Vagina (tissue), 2 donors: ENCODE measurements around the gene NRG2. TPM values are rescaled to one million over a fixed set of nuclear protein-coding genes. Genes with fewer than 3 reads are reported as not detected.

ENCODE experiments used
- DNase-seq, 2 donors: peaks; one replicate each; pipeline ENCODE4 v3.0.0-alpha.2; 2017; ENCODE audit errors: extremely low spot score in 2 of 2
- H3K27ac ChIP-seq: fragments of 200-600 bp; sonication (generic); one replicate; pipeline ENCODE4 v1.5.1; 2019
- H3K27me3 ChIP-seq: fragments of 200-600 bp; sonication (generic); one replicate; pipeline ENCODE4 v1.5.1; 2019
- H3K36me3 ChIP-seq, 2 donors: fragments of 200-600 bp; sonication (generic); one replicate each; pipeline ENCODE4 v1.5.1; 2017 to 2019
- H3K4me1 ChIP-seq: fragments of 200-600 bp; sonication (generic); one replicate; pipeline ENCODE4 v1.5.1; 2019
- H3K4me3 ChIP-seq, 2 donors: fragments of 200-600 bp; sonication (generic); 1 replicate in 1 of 2; 2 replicates in 1 of 2; pipeline ENCODE4 v1.5.1; 2016 to 2019
- H3K9me3 ChIP-seq: fragments of 200-600 bp; sonication (generic); one replicate; pipeline ENCODE4 v1.5.1; 2019
- CTCF ChIP-seq, 3 experiments: fragments of 450-650 bp in 2 of 3; fragments of 200-600 bp in 1 of 3; sonication (generic) in 1 of 3; IDR thresholded peaks; one replicate each; pipeline ENCODE4 v1.5.1; 2017 to 2019; ENCODE audit warnings: antibody characterized with exemption in 3 of 3, mild to moderate bottlenecking in 2 of 3, moderate library complexity in 2 of 3
- POLR2A ChIP-seq, 2 donors: fragments of 450-650 bp; IDR thresholded peaks; one replicate each; pipeline ENCODE4 v1.6.1; 2017; ENCODE audit warnings: antibody characterized with exemption in 2 of 2, mild to moderate bottlenecking in 2 of 2, moderate library complexity in 2 of 2
- POLR2AphosphoS5 ChIP-seq, 2 donors: sonication (generic); formaldehyde crosslinking; IDR thresholded peaks; one replicate each; pipeline ENCODE4 v1.9.0; 2017; ENCODE audit warnings: antibody characterized with exemption in 2 of 2, mild to moderate bottlenecking in 2 of 2, low read depth in 1 of 2; ENCODE audit not compliant: insufficient read depth in 1 of 2
- intact Hi-C: fragments of 100-400 bp; cut with DNase I; formaldehyde crosslinking; loops from one replicate; pipeline ENCODE4 v1.15.1; 2023
- total RNA-seq: library from RNA; depleted of rRNA; stranded (reverse); fragments of >200 nt; gene quantifications from one replicate; pipeline ENCODE4 v1.2.3, GENCODE V29; 2016

Gene NRG2
- total RNA-seq, 1 donor from 2014 or later: 5.2 TPM

DNA sequence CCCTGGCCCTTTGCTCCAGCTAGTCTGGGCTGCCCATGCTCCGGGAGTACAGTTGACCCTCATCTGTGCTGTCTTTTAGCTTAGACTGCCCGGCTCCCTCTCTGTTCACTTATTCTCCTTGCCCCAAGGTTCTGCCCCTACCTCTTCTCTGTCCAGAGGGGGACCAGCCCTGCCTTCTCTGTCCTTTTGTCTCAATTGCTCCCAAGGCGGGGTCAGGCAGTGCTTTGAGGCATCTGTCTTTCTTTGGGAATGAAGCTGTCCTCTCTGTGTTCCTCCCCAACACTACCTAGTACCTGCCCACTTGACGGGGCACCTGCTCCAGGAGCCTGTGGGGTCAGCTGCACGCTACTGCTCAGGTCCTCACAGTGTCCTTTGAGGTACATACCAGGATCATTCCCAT is 188.1 kb downstream of the NRG2 start:
- TF ChIP-seq POLR2AphosphoS5 (IDR thresholded peaks at IDR 0.05; ENCODE audit: insufficient read depth in 1 of 2, low read depth in 1 of 2) (no peak), POLR2A (IDR thresholded peaks at IDR 0.05) (no peak), CTCF (IDR thresholded peaks at IDR 0.05) (no peak)
- Histone ChIP-seq H3K4me1 (no peaks in the 10 kb centered on the region), H3K36me3 (peaks cover 0 to 9% of the 10 kb centered on the region in 2 donors), H3K4me3 (no peak overlapping the region), H3K27ac (no peak overlapping the region), H3K27me3 (no peaks in the 10 kb centered on the region), H3K9me3 (no peaks in the 10 kb centered on the region)
- DNase-seq: no peak
- intact Hi-C loops: no loop called here

DNA sequence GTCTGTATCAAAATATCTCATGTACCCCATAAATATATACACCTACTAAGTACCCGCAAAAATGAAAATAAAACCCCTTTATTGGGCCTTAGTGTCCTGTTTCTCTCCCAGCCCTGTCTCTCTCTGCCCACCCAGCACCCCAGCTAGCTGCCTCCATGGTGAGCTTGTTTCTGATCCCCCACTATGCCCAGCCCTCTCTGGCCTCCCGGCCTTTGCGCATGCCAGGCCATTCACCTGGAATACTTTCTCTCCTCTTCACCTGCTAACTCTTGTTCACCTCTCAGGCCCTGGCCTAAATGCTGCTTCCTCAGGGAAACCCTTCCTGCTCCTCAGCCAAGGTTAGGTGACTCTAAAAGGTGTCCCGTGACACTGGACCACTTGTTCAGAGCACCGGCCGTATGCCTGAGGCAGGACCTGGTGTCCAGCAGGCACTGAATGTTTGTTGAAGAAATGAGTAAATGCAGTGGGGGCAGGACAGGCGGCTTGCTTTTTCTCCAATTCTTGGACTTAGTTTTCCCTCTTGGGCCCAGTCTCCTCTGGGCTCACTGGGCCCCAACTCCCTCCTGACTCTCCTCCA is 189.0 kb downstream of the NRG2 start:
- no peak overlapping the region for H3K27ac ChIP-seq
- intact Hi-C loops: no loop called here
- peaks cover 0 to 9% of the 10 kb centered on the region in 2 donors for H3K36me3 ChIP-seq
- no peak for DNase-seq
- no peaks in the 10 kb centered on the region for H3K27me3 ChIP-seq
- no peak overlapping the region for H3K4me3 ChIP-seq
- TF ChIP-seq POLR2AphosphoS5 (IDR thresholded peaks at IDR 0.05; ENCODE audit: insufficient read depth in 1 of 2, low read depth in 1 of 2) (no peak), POLR2A (IDR thresholded peaks at IDR 0.05) (no peak)
- H3K9me3 ChIP-seq: no peaks in the 10 kb centered on the region
- no peaks in the 10 kb centered on the region for H3K4me1 ChIP-seq

DNA sequence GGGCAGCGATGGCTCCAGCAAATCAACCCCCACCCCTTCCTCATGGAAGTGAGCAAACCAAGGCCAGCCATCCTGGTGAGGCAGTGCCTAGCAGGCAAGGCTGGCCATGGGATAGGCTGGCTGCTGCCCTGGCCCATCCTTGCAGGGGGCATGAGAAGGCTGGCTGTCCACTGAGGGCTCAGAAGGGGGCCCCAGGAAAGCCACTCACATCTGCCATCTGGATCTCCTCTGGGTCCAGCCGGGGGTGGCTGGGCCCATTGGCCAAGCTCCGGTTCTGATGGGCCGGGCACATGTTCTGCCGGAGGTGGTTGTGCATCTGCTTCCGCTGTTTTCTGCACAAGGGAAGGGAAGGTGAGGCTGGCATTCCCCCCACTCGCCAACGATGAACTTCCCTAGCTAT is 190.4 kb downstream of the NRG2 start:
- no peak for DNase-seq
- H3K4me3 ChIP-seq: no peak overlapping the region
- H3K36me3 ChIP-seq: peaks cover 0 to 9% of the 10 kb centered on the region in 2 donors
- H3K4me1 ChIP-seq: peaks cover under 1% of the 10 kb centered on the region
- intact Hi-C loops: no loop called here
- no peak overlapping the region for H3K27ac ChIP-seq
- H3K27me3 ChIP-seq: no peaks in the 10 kb centered on the region
- TF ChIP-seq POLR2A (IDR thresholded peaks at IDR 0.05) (no peak), POLR2AphosphoS5 (IDR thresholded peaks at IDR 0.05; ENCODE audit: insufficient read depth in 1 of 2, low read depth in 1 of 2) (no peak), CTCF (IDR thresholded peaks at IDR 0.05) (no peak)
- H3K9me3 ChIP-seq: no peaks in the 10 kb centered on the region

- H3K27me3 ChIP-seq: no peaks in the 10 kb centered on the region
- intact Hi-C loops: no loop called here
- TF ChIP-seq CTCF (IDR thresholded peaks at IDR 0.05): no peak
- TF ChIP-seq POLR2AphosphoS5 (IDR thresholded peaks at IDR 0.05; ENCODE audit: insufficient read depth in 1 of 2, low read depth in 1 of 2): no peak
- no peak for TF ChIP-seq POLR2A (IDR thresholded peaks at IDR 0.05)
- H3K27ac ChIP-seq: no peak overlapping the region
- no peaks in the 10 kb centered on the region for H3K9me3 ChIP-seq
- peaks cover 8% of the 10 kb centered on the region for H3K4me1 ChIP-seq
- H3K36me3 ChIP-seq: peaks cover 0 to 9% of the 10 kb centered on the region in 2 donors
- DNase-seq: no peak
- no peak overlapping the region for H3K4me3 ChIP-seq
Measured at GRCh38 chr5:139851558-139851957, 191.5 kb downstream of the NRG2 start.

- Histone ChIP-seq H3K4me3 (no peak overlapping the region), H3K27ac (no peak overlapping the region), H3K36me3 (peaks cover 0 to 9% of the 10 kb centered on the region in 2 donors), H3K27me3 (no peaks in the 10 kb centered on the region), H3K4me1 (peaks cover 8% of the 10 kb centered on the region), H3K9me3 (no peaks in the 10 kb centered on the region)
- TF ChIP-seq POLR2AphosphoS5 (IDR thresholded peaks at IDR 0.05; ENCODE audit: insufficient read depth in 1 of 2, low read depth in 1 of 2) (no peak), CTCF (IDR thresholded peaks at IDR 0.05) (no peak), POLR2A (IDR thresholded peaks at IDR 0.05) (no peak)
- intact Hi-C loops: no loop called here
- no peak for DNase-seq
Measured at GRCh38 chr5:139850423-139851016, 192.6 kb downstream of the NRG2 start.
